Medulla oblongata (tissue), 1 donor: ENCODE measurements around the gene LSM14A.
A peak's percentile ranks its signal among the peaks of the same experiment; 100 is the strongest.
"Not testable (repeated sequence)": the region's sequence is repeated elsewhere in the genome, so short reads cannot be mapped to it uniquely, and the experiment has no call there.

Source experiments
- DNase-seq: peaks from one replicate; pipeline ENCODE4 v3.0.0-alpha.2; 2015; ENCODE audit errors: extremely low spot score

Gene LSM14A

DNA sequence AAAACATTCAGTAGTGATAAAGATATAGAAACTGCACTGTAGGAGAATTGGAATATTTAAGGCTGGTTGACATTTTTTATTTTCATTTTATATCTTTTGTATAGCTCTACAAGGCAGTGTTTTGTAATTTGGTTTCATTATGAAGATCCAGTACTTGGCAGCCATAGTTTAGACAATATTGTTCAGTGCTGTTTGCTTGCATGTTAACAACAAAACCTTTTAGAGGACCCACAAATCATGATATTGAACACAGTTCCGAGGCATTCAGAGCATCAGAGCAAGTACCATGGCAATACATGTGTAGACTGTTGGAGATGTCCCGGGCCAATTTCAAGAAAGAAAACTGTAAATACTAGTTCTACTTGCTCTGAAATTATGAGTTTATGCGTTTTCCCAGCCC is 56.5 kb downstream of the LSM14A start:
- DNase-seq: peak; percentile 18

DNA sequence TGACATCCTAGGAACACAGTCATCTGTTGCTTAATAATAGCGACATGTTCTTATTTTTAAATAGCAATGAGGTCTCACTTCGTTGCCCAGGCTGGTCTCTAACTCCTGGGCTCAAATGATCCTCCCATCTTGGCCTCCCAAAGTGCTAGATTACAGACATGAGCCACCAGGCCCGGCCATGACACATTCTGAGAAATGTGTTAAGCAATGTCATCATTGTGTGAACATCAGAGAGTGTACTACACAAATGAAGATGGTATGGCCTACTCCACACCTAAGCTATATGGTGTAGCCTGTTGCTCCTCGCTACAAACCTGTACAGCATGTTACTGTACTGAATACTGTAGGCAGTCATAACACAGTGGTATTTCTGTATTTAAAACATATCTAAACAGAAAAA is 57.4 kb downstream of the LSM14A start:
- no peak for DNase-seq

DNA sequence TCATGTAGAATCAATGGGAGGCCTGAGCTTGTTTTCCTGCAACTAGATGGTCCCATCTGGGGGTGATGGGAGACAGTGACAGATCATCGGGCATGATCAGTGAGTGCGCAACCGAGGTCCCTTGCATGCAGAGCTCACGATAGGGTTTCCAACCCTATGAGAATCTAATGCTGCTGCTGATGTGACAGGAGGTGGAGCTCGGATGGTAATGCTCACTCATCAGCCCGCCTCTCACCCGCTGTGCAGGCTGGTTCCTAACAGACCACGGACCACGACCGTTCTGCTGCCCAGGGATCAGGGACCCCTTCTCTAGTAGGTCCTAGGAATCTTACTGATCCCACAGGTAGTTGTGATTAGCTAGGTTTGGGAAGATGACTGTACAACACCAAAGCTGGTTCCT is 58.5 kb downstream of the LSM14A start:
- peak; percentile 42 for DNase-seq

DNA sequence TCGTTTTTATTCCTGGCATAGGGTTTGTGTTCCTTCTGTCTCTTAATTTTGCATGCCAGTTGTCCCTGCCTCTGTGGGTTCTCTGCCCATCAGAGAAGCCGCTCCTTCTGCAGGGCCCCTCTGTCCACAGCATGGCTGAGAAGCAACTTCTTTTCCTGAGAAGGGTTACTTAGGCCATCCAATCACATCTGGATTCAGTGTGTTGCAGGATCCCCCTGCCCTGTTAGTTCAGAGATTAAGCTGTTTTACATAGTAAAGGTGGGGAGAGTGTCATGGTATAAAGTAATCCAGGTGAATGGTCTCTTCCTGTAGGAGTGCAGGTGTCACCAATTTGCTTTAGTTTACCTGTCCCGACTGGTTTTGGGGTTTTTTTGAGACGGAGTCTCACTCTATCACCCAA is 59.1 kb downstream of the LSM14A start:
- DNase-seq: no peak

DNA sequence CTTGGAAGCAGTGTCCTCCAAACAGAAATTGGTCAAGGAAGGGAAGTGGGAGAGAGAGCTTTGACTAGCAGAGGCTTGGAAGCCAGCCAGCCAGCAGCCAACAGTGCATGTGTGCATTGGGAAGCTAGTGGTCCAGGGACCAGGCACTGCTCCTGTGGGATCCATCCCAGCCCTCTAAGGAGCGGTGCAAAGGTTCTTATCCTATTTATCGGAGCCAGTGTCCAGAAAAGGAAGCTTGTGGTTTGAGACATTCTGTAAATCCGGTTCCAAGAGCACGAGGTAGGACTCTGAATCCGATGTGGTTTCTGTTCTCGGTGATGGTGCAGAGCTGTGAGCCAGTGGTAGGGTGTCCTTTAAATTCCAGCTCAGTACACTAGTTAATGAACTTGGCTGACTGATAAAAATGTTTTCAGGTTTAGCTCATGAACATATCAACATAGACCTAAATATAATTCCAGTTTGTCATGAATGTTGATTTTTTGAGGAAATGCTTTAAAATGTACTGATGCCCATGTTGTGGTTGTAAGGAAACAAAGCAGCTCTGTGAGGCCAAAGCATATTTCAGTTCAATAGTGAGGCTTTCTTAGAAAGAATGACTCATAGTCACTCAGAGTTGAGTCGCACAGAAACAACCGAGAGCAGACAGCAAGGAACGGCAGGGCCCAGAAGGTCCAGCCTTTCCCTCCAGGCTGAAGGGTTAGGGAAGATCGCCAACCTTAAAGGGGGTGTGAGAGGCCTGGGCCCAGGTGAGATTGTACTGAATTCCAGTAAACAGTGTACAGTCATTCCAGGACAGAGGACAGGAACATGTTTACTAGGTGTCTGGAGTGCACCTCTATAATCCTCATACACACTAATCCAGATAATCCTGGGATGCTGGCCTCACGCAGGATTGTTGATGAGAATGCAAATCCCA is 60.5 kb downstream of the LSM14A start:
- peak; percentile 77 for DNase-seq

DNA sequence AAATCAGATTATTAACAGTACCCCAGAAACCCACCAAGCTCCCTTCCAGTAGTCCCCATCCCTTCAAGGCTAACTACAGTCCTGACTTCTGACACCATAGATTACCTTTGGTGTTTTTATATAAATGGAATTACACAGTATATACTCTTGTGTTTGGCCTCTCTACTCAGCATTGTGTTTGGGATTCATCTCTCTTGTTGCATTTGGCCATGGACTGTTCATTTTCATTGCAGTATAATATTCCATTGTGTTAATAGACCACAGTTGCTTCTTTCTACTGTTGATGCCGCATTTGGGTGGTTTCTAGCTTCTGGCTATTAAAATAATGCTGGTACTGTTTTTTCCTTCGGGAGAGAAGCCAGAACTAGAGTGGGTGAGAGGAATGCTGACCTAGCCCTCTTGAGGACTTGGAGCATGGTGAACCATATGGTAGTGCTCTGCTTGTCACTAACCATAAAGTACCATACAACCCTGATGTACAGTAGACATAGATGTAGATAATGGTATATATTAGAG is 63.2 kb downstream of the LSM14A start:
- no peak for DNase-seq

DNA sequence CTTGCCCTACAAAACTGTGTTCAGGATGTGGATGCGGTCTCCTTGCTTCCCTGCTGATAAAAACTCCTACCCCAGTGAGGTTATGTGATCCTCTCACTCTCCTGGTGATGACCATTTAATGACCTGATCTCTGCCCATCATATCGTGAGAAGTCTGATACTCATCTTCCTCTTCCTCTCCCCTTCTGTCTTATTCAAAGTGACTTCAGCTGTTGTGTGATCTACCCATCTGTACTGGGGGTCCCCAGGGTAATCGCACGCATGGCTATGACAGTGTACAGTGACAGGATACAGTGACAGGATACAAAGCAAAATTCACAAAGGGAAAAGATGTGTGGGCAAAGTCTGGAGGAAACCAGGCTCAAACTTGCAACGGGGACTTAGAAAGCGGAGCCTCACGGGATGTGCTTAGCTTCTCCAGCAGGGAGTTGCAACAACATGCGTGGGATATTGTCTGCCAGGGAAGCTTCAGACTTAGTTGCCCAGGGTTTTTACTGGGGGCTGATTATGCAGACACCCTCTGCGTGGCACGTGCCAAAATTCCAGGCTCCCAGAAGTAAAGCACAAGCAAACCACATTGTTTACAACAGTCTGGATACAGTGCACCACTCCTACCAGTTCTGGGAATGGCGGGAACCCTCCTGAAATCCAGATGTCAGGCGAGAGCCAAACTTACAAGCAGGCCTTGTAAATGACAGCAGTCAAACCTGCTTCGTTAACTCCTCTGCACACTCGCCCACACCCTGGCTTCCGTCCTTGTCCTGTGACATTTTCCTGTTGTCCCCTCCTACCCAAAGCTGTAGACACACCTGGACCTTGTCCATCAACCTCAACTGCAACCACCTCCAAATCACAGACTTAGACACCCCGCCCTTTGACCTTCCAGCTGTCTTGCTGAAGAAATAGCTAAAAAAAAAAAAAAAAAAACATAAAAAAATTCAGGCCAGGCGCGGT is 64.0 kb downstream of the LSM14A start:
- no peak for DNase-seq

DNA sequence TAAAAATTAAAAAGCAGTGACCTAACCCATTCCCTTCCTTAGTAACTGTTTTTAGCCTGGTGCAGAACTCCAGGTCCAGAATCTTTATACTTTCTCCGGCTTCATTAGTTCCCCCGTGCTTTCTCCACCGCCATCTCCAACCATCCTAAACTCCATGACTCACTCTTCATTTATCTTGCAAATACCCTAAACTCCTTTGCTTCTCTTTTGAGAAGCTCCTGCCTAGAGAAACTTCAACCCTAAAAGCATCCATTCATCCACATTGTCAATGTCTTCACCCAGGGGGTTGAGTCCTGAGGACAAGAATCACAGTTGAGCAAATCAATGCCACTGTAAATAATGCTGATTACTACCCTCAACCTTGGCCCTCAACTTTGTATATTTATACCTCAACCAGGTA is 65.0 kb downstream of the LSM14A start:
- DNase-seq: no peak

DNA sequence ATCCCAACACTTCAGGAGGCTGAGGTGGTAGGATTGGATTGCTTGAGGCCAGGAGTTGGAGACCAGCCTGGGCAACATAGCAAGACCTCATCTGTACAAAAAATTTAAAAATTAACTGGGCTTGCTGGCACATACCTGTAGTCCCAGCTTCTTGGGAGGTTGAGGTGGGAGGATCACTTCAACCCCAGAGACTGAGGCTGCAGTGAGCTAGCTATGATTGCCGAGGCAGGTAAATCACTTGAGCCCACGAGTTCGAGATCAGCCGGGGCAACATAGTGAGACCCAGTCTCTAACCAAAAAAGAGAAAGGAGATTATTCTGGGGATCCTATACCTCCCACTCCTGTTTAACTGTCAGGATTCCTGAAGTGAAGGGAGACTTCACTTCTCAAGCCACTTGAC is 65.6 kb downstream of the LSM14A start:
- no peak for DNase-seq

DNA sequence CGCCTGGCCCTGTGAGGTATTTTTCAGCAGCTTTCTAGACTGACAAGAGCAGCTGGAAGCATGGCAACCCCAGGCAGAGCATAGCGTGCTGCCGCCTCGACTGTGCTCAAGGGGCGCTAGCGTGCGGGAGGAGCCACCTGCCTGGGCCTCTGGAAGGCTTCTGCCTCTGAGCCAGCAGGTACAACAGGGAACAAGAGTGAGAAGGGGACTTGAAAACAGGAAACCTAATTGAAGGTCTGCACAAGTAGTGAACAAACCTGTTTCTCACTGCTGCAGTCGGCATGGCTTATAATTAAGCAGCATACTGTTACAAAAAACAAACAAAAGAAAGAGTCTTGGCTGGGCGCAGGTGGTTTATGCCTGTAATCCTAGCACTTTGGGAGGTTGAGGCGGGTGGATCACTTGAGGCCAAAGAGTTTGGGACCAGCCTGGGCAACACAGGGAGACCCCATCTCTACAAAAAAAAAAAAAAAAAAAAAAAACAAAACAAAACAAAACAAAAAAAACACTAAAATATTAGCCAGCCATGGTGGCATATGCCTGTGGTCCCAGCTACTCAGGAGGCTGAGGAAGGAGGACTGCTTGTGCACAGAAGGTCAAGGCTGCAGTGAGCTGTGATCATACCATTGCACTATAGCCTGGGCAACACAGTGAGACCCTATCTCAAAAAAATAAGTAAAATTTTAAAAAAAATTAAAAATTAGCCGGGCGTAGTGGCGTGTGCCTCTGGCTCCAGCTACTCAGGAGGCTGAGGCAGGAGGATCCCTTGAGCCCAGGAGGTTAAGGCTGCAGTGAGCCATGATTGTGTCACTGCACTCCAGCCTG is 69.4 kb downstream of the LSM14A start:
- DNase-seq: no peak

GRCh38 chr19:34243138-34243875 is 71.0 kb downstream of the LSM14A start:
- DNase-seq: not testable (repeated sequence)

GRCh38 chr19:34243876-34244578 is 71.7 kb downstream of the LSM14A start:
- no peak for DNase-seq

- no peak for DNase-seq
These were observed 72.5 kb downstream of the LSM14A start for GRCh38 chr19:34244611-34245299.

DNA sequence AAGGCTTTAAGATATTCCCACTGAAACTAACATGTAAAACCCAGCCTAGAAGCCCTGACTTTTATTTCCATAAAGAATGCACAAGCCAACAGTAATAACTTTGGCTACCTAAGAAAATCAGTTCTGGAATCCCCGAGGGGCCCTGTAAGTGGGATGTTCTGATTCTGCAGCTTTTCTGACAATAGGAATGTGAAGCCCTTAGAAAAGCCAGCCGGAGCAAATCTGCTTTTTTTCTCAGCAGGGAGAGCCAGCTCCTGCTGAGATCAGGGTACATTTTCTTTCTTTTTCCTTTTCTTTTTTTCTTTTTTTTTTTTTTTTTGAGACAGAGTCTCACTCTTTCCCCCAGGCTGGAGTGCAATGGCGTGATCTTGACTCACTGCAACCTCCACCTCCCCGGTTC is 74.0 kb downstream of the LSM14A start:
- no peak for DNase-seq

- no peak for DNase-seq
These were observed 76.6 kb downstream of the LSM14A start for GRCh38 chr19:34248941-34249340.

DNA sequence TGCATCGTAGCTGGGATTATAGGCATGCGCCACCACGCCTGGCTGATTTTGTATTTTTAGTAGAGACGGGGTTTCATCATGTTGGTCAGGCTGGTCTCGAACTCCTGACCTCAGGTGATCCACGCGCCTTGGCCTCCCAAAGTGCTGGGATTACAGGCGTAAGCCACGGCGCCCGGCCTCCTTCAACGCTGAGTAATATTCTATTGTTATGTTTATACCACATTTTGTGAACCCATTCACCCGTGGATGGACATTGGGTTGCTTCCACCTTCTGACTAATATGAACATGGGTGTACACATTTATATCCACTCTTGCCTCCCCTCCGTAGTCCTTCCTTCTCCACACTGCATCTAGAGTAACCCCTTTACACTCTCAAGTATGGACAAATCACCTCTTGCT is 80.9 kb downstream of the LSM14A start:
- not testable (repeated sequence) for DNase-seq

DNA sequence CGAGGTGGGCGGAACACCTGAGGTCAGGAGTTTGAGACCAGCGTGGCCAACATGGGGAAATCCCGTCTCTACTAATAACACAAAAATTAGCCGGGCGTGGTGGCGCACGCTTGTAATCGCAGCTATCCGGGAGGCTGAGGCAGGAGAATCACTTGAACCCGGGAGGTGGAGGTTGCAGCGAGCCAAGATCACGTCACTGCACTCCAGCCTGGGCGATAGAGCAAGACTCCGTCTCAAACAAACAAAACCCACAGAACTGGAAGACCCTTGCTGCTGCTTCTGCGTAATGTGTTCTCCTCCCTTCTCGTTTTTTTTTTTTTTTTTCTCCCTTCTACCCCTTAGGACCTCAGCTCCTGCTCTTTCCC is 81.4 kb downstream of the LSM14A start:
- DNase-seq: not testable (repeated sequence)

DNA sequence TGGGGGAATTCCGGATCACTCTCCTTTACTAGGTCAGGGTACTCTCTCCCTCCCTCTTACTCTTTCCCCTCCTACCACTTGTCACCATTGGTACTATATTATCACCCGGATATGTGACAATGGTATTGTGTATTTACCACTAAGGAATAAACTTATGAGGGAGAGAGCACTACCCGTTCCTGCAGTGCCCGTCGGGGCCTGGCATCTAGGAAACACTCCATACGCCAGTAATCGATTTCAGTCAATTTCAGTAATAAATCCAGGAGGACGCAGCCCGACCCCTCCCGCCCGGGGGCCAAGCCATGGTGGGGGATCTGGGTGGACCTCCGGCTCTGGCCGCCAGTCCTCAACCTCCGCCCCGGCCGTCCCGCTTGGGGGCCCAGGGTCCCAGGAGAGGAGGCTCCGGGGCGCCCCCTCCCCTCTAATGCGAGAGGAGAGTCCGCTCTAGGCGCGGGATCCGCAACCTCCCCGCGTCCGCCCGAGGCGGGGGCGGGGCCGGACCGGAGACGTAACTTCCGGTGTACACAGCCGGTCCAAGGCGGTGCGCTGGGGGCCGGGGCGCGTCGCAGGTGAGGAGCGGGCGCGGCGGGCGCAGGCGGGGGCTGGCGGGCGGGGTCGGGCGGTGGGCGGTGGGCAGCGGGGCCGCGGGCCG is 81.9 kb downstream of the LSM14A start, which contains the start of gene GARRE1:
TSS of gene GARRE1 (plus strand) at position 509 of the 652 bp plus-strand sequence. CDS start 45,920 bp downstream, outside the sequence.
- peak; percentile 87 for DNase-seq
